Measurements from ENCODE around the gene PRR23E.

PRR23E gene

GRCh38 chr3:127192576-127193232 is at the start of gene PRR23E:
TSS of gene PRR23E (plus strand) at chr3:127193131. CDS start at chr3:127196686, 3,555 bp downstream.
- DNase-seq = no peak

- DNase-seq = no peak
These were observed 49.8 kb upstream of the PRR23E start for GRCh38 chr3:127143172-127143571.

- no peak for DNase-seq
These were observed 48.3 kb upstream of the PRR23E start for GRCh38 chr3:127144631-127145030.

GRCh38 chr3:127145266-127145665 is 47.7 kb upstream of the PRR23E start:
- no peak for DNase-seq

GRCh38 chr3:127147291-127147885 is 45.5 kb upstream of the PRR23E start:
- no peak for DNase-seq

- no peak for DNase-seq
These were observed 43.2 kb upstream of the PRR23E start for GRCh38 chr3:127149621-127150310.

- DNase-seq = no peak
These were observed 42.2 kb upstream of the PRR23E start for GRCh38 chr3:127150513-127151250.

GRCh38 chr3:127151251-127151564 is 41.7 kb upstream of the PRR23E start:
- no peak for DNase-seq

- DNase-seq = no peak
These were observed 40.8 kb upstream of the PRR23E start for GRCh38 chr3:127151992-127152650.

GRCh38 chr3:127152684-127153505 is 40.0 kb upstream of the PRR23E start:
- peak; percentile 30 for DNase-seq

GRCh38 chr3:127153506-127153815 is 39.5 kb upstream of the PRR23E start:
- DNase-seq = no peak

GRCh38 chr3:127156338-127157050 is 36.4 kb upstream of the PRR23E start:
- DNase-seq = no peak

- peak; percentile 62 for DNase-seq
These were observed 35.6 kb upstream of the PRR23E start for GRCh38 chr3:127157171-127157828.

GRCh38 chr3:127158614-127159229 is 34.2 kb upstream of the PRR23E start:
- peak; percentile 67 for DNase-seq

- peak; percentile 50 for DNase-seq
These were observed 33.4 kb upstream of the PRR23E start for GRCh38 chr3:127159543-127159942.

GRCh38 chr3:127161236-127161635 is 31.7 kb upstream of the PRR23E start:
- DNase-seq = no peak

- DNase-seq = no peak
These were observed 30.9 kb upstream of the PRR23E start for GRCh38 chr3:127161973-127162579.

GRCh38 chr3:127162947-127163645 is 29.8 kb upstream of the PRR23E start:
- DNase-seq = no peak

GRCh38 chr3:127164615-127165014 is 28.3 kb upstream of the PRR23E start:
- no peak for DNase-seq

- DNase-seq = no peak
These were observed 27.9 kb upstream of the PRR23E start for GRCh38 chr3:127165036-127165435.

Measured in SHP77 treated with DMSO at 0.1 percent for 48 hours (cell line).